MG63 (cell line): Measurements from ENCODE around the gene ZNF432. TPM values are rescaled to one million over a fixed set of nuclear protein-coding genes. Genes with fewer than 3 reads are reported as not detected.
"Not testable (repeated sequence)": the region's sequence is repeated elsewhere in the genome, so short reads cannot be mapped to it uniquely, and the experiment has no call there.

Experiments used
- DNase-seq: peaks from one replicate; pipeline ENCODE4 v3.0.0-alpha.2; 2020
- H3K27me3 ChIP-seq: fragments of 250-450 bp; sonication (Bioruptor Pico); 2 replicates; pipeline ENCODE4 v1.5.1; 2020; ENCODE audit warnings: mild to moderate bottlenecking, moderate library complexity
- H3K36me3 ChIP-seq: fragments of 250-450 bp; sonication (Bioruptor Pico); 2 replicates; pipeline ENCODE4 v1.5.1; 2020; ENCODE audit warnings: mild to moderate bottlenecking, moderate library complexity
- H3K4me3 ChIP-seq: fragments of 250-450 bp; sonication (Bioruptor Pico); 2 replicates; pipeline ENCODE4 v1.5.1; 2020; ENCODE audit warnings: mild to moderate bottlenecking, moderate library complexity
- H3K9me3 ChIP-seq: fragments of 250-450 bp; sonication (Bioruptor Pico); 2 replicates; pipeline ENCODE4 v1.5.1; 2020; ENCODE audit warnings: mild to moderate bottlenecking, moderate library complexity
- total RNA-seq: library from RNA; depleted of rRNA; stranded (reverse); fragments of >200 nt; shearing (Covaris generic); gene quantifications from 2 replicates; pipeline ENCODE4 v1.2.3, GENCODE V29; 2014; ENCODE audit warnings: low replicate concordance; rRNA removed

Gene ZNF432
- total RNA-seq, 1 experiment from 2014 or later: 1.2 TPM

DNA sequence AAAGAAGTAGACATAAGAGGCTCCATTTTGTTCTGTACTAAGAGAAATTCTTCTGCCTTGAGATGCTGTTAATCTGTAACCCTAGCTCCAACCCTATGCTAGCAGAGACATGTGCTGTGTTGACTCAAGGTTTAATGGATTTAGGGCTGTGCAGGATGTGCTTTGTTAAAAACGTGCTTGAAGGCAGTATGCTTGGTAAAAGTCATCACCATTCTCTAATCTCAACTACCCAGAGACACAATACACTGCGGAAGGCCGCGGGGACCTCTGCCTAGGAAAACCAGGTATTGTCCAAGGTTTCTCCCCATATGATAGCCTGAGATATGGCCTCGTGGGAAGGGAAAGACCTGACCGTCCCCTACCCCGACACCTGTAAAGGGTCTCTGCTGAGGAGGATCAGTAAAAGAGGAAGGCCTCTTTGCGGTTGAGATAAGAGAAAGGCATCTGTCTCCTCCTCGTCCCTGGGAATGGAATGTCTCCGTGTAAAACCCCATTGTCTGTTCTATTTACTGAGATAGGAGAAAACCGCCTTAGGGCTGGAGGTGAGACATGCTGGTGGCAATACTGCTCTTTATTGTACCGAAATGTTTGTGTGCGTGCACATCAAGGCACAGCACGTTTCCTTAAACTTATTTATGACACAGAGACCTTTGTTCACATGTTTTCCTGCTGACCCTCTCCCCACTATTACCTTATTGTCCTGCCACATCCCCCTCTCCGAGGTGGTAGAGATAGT, 22.2 kb downstream of the ZNF432 start:
- H3K27me3 ChIP-seq, H3K4me3 ChIP-seq, DNase-seq: not testable (repeated sequence)
- H3K36me3 ChIP-seq: peaks cover 46% of the 10 kb centered on the region
- H3K9me3 ChIP-seq: peaks cover 26% of the 10 kb centered on the region

GRCh38 chr19:52024478-52024877, 24.2 kb downstream of the ZNF432 start:
- not testable (repeated sequence) for H3K4me3 ChIP-seq
- peaks cover 56% of the 10 kb centered on the region for H3K36me3 ChIP-seq

DNA sequence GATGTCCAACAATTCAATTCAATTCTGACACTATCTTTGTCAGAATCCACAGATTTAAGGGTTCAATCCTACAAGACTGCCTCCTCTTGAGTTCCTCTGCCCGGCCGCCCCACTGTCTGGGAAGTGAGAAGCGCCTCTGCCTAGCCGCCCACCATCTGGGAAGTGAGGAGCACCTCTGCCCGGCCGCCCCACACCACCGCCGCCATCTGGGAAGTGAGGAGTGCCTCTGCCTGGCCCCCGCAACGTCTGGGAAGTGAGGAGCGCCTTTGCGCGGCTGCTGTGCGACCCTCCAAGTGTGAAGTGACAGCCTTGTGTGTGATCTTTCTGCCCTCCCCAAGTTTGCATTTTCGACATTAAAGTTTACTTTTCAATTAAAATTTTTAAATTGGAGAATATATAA, 26.4 kb downstream of the ZNF432 start:
- H3K4me3 ChIP-seq: no peak overlapping the region
- peaks cover 28% of the 10 kb centered on the region for H3K9me3 ChIP-seq
- no peak for DNase-seq
- peaks cover 75% of the 10 kb centered on the region for H3K36me3 ChIP-seq
- H3K27me3 ChIP-seq: no peaks in the 10 kb centered on the region

More at GRCh38 chr19:52024478-52024877, 24.2 kb downstream of the ZNF432 start:
- DNase-seq, H3K27me3 ChIP-seq: not testable (repeated sequence)
- peaks cover 21% of the 10 kb centered on the region for H3K9me3 ChIP-seq

DNA sequence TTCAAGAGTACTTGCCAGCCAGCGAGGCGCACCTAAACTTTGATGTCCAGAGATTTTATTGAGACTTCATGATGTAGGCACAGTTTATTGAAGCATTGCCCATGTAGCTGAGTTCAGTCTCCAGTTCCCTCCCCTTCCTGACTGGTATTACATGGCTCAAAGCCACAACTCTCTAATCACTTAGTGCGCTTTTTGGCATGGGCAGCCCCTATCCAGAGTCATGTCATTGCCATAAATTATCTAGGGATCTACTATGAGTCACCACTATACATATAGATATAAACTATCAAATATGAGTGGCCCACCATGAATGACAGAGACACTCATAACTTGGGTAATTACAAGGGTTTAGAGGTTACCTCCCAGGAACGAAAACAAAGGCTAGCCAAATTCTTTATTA, 28.1 kb downstream of the ZNF432 start:
- Histone ChIP-seq H3K9me3 (peaks cover 29% of the 10 kb centered on the region), H3K27me3 (no peaks in the 10 kb centered on the region), H3K4me3 (no peak overlapping the region), H3K36me3 (peaks cover 81% of the 10 kb centered on the region)
- DNase-seq: no peak

- no peak for DNase-seq
- peaks cover 19% of the 10 kb centered on the region for H3K9me3 ChIP-seq
- no peak overlapping the region for H3K4me3 ChIP-seq
- no peaks in the 10 kb centered on the region for H3K27me3 ChIP-seq
- H3K36me3 ChIP-seq: peaks cover 11% of the 10 kb centered on the region
Observed at GRCh38 chr19:52010674-52011073, 38.0 kb downstream of the ZNF432 start.

- Histone ChIP-seq H3K36me3 (peaks cover 9% of the 10 kb centered on the region), H3K27me3 (no peaks in the 10 kb centered on the region), H3K9me3 (peaks cover 22% of the 10 kb centered on the region), H3K4me3 (peak within 1 kb of the TSS; percentile 88)
- peak; percentile 85 for DNase-seq
Observed at GRCh38 chr19:52007806-52008557, 40.7 kb downstream of the ZNF432 start, which contains the start of gene ZNF615. Gene ZNF615 (minus strand): TSS chr19:52008211. CDS start chr19:52003711, 4,500 bp downstream.

DNA sequence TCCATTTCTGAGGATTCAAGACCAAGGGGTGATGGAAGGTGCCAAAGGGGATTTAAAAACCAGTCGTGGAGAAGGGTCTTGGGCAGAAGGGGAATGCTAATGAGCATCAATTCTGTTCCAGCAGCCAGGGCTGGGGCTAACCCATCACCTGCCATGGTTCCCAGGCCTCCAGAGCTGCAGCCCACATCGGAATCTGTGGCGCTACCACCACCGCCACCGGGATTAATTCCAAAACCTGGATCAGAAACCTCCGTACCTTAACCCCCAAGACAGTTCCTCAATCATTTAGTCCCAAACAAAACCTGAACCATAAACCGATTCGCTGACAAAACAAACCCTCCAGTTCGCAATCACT, 41.2 kb downstream of the ZNF432 start:
- Histone ChIP-seq H3K27me3 (no peaks in the 10 kb centered on the region), H3K9me3 (peaks cover 23% of the 10 kb centered on the region), H3K4me3 (peak overlapping the region; percentile 88), H3K36me3 (peaks cover 5% of the 10 kb centered on the region)
- no peak for DNase-seq

GRCh38 chr19:51994048-51994644, 54.5 kb downstream of the ZNF432 start:
- DNase-seq: no peak
- peaks cover 50% of the 10 kb centered on the region for H3K9me3 ChIP-seq
- H3K4me3 ChIP-seq: no peak overlapping the region
- no peaks in the 10 kb centered on the region for H3K27me3 ChIP-seq
- H3K36me3 ChIP-seq: peaks cover 56% of the 10 kb centered on the region

DNA sequence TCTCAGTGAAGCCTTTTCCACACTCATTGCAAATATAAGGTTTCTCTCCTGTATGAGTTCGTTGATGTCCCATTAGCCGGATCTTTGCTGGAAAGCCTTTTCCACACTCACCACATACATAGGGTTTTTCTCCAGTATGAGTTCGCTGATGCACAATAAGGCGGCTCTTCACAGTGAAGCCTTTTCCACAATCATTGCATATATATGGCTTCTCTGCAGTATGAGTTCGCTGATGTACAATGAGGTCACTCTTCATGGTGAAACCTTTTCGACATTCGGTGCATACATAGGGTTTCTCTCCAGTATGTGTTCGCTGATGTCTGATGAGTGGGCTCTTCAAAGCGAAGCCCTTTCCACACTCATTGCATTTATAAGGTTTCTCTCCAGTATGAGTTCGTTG, 55.2 kb downstream of the ZNF432 start:
- Histone ChIP-seq H3K9me3 (peaks cover 54% of the 10 kb centered on the region), H3K36me3 (peaks cover 49% of the 10 kb centered on the region), H3K4me3 (no peak overlapping the region), H3K27me3 (no peaks in the 10 kb centered on the region)
- no peak for DNase-seq

DNA sequence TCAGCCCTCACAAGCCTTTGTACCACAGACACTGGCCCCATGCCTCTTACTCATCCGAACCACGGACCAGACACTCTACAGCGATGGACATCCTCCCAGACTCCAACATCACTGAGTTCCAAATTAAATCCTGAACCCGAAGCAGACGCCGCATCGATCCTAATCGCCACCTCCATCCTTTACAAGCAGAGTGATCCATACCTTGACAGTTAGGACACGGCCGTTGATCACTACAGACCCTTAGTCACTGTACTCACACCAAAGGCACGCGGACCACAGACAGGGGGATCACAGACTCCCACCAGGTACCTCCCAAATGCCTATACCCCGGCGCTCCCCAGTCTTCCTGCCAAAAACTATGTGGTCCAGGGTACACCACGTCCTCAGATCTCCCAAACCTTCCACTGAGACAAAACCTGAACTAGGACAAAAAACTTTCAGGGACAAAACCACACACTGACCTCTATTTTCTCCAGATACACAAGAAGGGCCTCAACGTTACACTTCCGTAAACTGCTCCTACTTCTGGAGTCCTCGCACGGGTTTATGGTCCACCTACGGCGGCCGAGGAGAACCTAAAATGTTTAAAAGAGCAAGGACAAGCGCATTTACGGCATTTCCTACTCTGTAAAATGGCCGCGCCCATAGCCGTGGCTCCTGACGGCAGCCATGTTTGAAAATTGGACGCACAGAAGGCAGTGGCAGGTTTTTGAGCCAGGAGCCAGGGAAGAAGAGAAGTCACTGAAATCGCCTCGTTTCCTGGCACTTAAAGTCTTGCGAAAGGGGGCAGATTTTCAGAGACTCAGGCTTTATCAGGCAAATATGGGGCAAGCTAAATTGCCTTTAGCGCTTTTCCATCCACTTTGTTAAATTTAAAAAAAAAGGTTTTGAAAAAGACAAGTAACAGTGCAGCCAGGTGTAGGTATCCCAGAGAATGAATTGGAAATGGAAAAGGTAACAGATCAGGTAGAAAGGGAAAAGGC, 62.0 kb downstream of the ZNF432 start, which contains the start of gene ZNF350:
TSS of gene ZNF350 (minus strand) at position 532 of the 983 bp plus-strand sequence. CDS start 12,480 bp downstream, outside the sequence.
- peak within 1 kb of the TSS; percentile 77 for H3K4me3 ChIP-seq
- peak; percentile 95 for DNase-seq
- H3K9me3 ChIP-seq: peaks cover 49% of the 10 kb centered on the region
- H3K27me3 ChIP-seq: no peaks in the 10 kb centered on the region
- H3K36me3 ChIP-seq: peaks cover 5% of the 10 kb centered on the region; the same call in 1 of the 2 replicates

DNA sequence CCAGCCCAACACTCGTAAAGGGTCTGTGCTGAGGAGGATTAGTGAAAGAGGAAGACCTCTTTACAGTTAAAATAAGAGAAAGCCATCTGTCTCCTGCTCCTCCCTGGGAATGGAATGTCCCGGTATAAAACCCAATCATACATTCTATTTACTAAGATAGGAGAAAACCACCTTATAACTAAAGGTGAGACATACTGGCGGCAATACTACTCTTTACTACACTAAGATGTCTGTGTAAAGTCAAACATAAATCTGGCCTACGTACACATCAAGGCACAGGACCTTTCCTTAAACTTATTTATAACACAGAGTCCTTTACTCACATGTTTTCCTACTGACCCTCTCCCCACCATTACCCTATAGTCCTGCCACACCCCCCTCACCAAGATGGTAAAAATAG, 65.3 kb downstream of the ZNF432 start:
- peaks cover 45% of the 10 kb centered on the region for H3K9me3 ChIP-seq
- no peaks in the 10 kb centered on the region for H3K27me3 ChIP-seq
- no peak for DNase-seq
- H3K36me3 ChIP-seq: peaks cover 11% of the 10 kb centered on the region
- no peak overlapping the region for H3K4me3 ChIP-seq

Other genes with a start within 250 kb of the ZNF432 start
- 1.3 and 2.0 TPM in 2 replicates for gene ZNF577, start 160.9 kb downstream of the ZNF432 start, total RNA-seq
- 6.6 and 7.4 TPM in 2 replicates for gene ZNF649, start 143.8 kb downstream of the ZNF432 start, total RNA-seq
- 0.84 and 3.0 TPM in 2 replicates for gene ZNF613, start 121.4 kb downstream of the ZNF432 start, total RNA-seq
- 3.0 and 4.8 TPM in 2 replicates for gene ZNF350, start 62.0 kb downstream of the ZNF432 start, total RNA-seq
- gene ZNF615, start 40.6 kb downstream of the ZNF432 start, total RNA-seq: 5.6 and 8.4 TPM in 2 replicates
- gene ZNF614, start 20.5 kb downstream of the ZNF432 start, total RNA-seq: 3.1 and 9.7 TPM in 2 replicates
- 3.6 and 4.8 TPM in 2 replicates for gene ZNF841, start 46.9 kb upstream of the ZNF432 start, total RNA-seq
- gene ZNF616, start 91.1 kb upstream of the ZNF432 start, total RNA-seq: 1.6 and 1.9 TPM in 2 replicates
- gene ZNF836, start 122.8 kb upstream of the ZNF432 start, total RNA-seq: 4.0 and 5.0 TPM in 2 replicates
- 74.0 and 171 TPM in 2 replicates for gene PPP2R1A, start 141.2 kb upstream of the ZNF432 start, total RNA-seq
- gene ZNF766, start 220.7 kb upstream of the ZNF432 start, total RNA-seq: 12.3 and 32.7 TPM in 2 replicates
- gene ZNF480, start 248.3 kb upstream of the ZNF432 start, total RNA-seq: 2.7 and 3.8 TPM in 2 replicates